Measurements from ENCODE around the gene OR52M1. TPM values are rescaled to one million over a fixed set of nuclear protein-coding genes. Genes with fewer than 3 reads are reported as not detected.

The OR52M1 gene
- total and polyA plus RNA-seq, 2 of the 13 experiments (the other 11 are each of a cell fraction or from before 2014, with no cell fraction given): not detected

DNA sequence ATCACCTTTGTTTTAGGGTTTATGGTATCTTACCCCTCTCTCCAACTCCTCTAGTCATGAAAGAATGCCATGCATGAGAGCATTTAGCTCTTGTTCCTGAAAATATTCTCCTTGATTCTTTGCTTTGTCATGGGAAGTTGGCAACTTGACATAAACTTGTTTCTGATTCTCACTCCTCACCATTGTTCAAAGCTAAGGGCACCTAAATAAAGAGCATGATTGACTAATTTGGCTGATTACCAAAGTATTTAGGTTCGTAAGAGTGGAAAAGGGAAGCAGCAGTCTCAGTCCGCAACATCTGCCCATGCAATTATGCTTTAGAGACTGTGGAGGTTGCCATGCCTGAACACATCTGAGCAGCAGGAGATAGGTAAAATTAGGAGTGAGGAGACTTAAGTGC is 36.1 kb upstream of the OR52M1 start:
- FAIRE-seq: no peak
- H3K4me1 ChIP-seq (ENCODE audit: insufficient read depth, low read length): no peaks in the 10 kb centered on the region

More for the DNA sequence above, 36.1 kb upstream of the OR52M1 start:
- TF ChIP-seq, protein P1, sequence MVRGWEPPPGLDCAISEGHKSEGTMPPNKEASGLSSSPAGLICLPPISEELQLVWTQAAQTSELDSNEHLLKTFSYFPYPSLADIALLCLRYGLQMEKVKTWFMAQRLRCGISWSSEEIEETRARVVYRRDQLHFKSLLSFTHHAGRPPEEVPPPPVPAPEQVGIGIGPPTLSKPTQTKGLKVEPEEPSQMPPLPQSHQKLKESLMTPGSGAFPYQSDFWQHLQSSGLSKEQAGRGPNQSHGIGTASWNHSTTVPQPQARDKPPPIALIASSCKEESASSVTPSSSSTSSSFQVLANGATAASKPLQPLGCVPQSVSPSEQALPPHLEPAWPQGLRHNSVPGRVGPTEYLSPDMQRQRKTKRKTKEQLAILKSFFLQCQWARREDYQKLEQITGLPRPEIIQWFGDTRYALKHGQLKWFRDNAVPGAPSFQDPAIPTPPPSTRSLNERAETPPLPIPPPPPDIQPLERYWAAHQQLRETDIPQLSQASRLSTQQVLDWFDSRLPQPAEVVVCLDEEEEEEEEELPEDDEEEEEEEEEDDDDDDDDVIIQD (CRISPR knock-in tag; IDR thresholded peaks at IDR 0.05; ENCODE audit: low read depth): no peak
- TF ChIP-seq JUND (CRISPR knock-in tag; IDR thresholded peaks at IDR 0.05): no peak
- TF ChIP-seq, protein P2, sequence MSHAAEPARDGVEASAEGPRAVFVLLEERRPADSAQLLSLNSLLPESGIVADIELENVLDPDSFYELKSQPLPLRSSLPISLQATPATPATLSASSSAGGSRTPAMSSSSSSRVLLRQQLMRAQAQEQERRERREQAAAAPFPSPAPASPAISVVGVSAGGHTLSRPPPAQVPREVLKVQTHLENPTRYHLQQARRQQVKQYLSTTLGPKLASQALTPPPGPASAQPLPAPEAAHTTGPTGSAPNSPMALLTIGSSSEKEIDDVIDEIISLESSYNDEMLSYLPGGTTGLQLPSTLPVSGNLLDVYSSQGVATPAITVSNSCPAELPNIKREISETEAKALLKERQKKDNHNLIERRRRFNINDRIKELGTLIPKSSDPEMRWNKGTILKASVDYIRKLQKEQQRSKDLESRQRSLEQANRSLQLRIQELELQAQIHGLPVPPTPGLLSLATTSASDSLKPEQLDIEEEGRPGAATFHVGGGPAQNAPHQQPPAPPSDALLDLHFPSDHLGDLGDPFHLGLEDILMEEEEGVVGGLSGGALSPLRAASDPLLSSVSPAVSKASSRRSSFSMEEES (CRISPR knock-in tag; IDR thresholded peaks at IDR 0.05): no peak
- TF ChIP-seq PITX1 (CRISPR knock-in tag; IDR thresholded peaks at IDR 0.05): no peak
- no peak for TF ChIP-seq RAD51 (IDR thresholded peaks at IDR 0.05; ENCODE audit: borderline replicate concordance)
- no peak for TF ChIP-seq ZNF589 (CRISPR knock-in tag; conservative IDR thresholded peaks at IDR 0.05)
- Histone ChIP-seq H3K9me3 (ENCODE audit: low read length) (no peaks in the 10 kb centered on the region), H3K4me3 (replicated peaks in 1 of 3; ENCODE audit: insufficient read depth in 1 of 3, low read depth in 2 of 3, low read length in 3 of 3) (no peak overlapping the region), H3K27ac (ENCODE audit: extremely low read length, insufficient read depth, low read length) (no peak overlapping the region), H3K4me2 (ENCODE audit: low read depth, low read length) (no peak overlapping the region), H4K20me1 (ENCODE audit: insufficient read depth, low read length) (no peaks in the 10 kb centered on the region), H3K79me2 (ENCODE audit: insufficient read depth, low read length) (no peaks in the 10 kb centered on the region), H3K9ac (ENCODE audit: insufficient read depth, low read depth, low read length) (no peak overlapping the region), H3K36me3 (replicated peaks in 1 of 2; ENCODE audit: control insufficient read depth in 1 of 2, insufficient read depth in 2 of 2, low read length in 2 of 2) (no peaks in the 10 kb centered on the region), H3K27me3 (ENCODE audit: control insufficient read depth in 1 of 2, insufficient read depth in 2 of 2, low read length in 2 of 2) (no peaks in the 10 kb centered on the region), H2AFZ (ENCODE audit: low read length) (no peak overlapping the region)
- no TSS peak for BruUV-seq (replicated peaks)
- ATAC-seq: no peak
- intact Hi-C loops (cut with micrococcal nuclease; ENCODE audit: unreplicated experiment) (no loop called here), in situ Hi-C loops (cut with HindIII; ENCODE audit: extremely low pct_ligation_motif_present, low pct_unique_long_range_greater_than_20kb) (no loop called here)
- no peak for DNase-seq (ENCODE audit: low spot score)
- WGBS (ENCODE audit: low lambda C conversion rate): 59% methylated on average over 2 of the region's 2 CpGs
- ChIA-PET POLR2A (no interaction called here), CTCF (ENCODE audit: low intra/inter-chr PET ratio, low total read pairs) (no interaction called here)

All from HepG2 (cell line).